GM04503 (cell line): ENCODE data around the gene DAPK2.
"Not testable (repeated sequence)": the region's sequence is repeated elsewhere in the genome, so short reads cannot be mapped to it uniquely, and the experiment has no call there.

Experiments used
- DNase-seq: peaks from one replicate; pipeline ENCODE4 v3.0.0-alpha.2; 2012; ENCODE audit warnings: low read depth

DAPK2 gene

GRCh38 chr15:63915209-63915872 lies 130.9 kb downstream of the DAPK2 start:
- no peak for DNase-seq

GRCh38 chr15:63913786-63914315 lies 132.4 kb downstream of the DAPK2 start:
- DNase-seq: no peak

- DNase-seq: no peak
These were observed 132.9 kb downstream of the DAPK2 start for GRCh38 chr15:63913336-63913735.

- DNase-seq: no peak
These were observed 134.1 kb downstream of the DAPK2 start for GRCh38 chr15:63912061-63912615.

- DNase-seq: no peak
These were observed 135.1 kb downstream of the DAPK2 start for GRCh38 chr15:63911160-63911559.

- peak; percentile 64 for DNase-seq
These were observed 136.4 kb downstream of the DAPK2 start for GRCh38 chr15:63909819-63910437.

DNA sequence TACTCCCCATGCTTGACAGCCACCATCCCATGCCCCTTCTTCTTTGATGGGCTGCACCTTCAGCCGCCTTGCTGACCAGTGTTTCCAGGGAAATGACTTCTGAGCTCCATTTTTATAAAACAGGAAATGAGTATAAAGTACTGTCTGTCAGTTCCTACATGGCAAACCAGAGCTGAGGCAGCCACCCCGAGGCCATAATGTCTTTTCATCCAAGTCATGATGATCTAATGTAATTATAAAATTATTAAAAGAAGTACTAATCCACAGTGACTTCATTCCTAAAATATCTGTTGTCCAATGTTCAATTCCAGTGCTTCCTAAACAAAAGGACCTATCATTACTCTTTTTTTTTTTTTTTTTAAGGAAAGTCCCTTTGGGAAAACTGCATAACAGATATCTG lies 137.3 kb downstream of the DAPK2 start:
- DNase-seq: no peak

DNA sequence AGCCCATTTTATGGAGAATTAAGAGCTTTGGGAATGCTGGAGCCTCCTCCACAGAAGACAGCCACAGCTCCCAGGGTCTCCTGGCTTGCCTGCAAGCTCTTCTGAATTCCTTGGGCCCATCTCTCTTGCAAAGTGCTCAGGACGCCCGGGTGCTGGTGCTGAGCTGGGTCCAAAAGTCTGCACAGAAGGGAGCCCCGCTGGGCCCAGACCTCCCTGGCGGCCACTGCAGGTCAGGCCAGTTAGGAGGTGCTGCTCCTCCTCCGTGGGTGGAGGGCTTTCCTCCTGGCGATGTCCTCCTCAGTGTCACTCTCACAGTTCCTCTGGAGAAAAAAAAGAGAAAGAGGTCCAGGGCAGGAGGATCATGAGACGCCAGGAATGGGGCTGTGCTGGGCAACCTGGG lies 138.0 kb downstream of the DAPK2 start:
- no peak for DNase-seq

DNA sequence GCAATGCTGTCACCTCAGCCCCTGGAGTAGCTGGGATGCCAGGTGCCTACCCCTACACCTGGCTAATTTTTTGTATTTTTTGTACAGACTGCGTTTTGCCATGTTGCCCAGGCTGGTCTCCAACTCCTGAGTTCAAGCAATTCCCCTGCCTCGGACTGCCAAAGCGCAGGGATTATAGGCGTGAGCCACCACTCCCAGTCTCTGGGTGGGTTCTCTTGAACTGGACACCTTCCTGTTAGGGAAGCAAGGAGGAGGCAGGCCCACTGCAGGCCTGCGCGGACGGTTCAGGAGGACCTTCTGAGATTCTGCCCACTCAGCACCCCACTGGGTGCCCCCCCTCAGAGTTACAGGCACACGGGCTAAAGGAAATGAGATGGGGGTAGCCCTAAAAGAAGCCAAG lies 138.8 kb downstream of the DAPK2 start:
- no peak for DNase-seq

GRCh38 chr15:63906266-63906584 lies 140.1 kb downstream of the DAPK2 start:
- DNase-seq: no peak

DNA sequence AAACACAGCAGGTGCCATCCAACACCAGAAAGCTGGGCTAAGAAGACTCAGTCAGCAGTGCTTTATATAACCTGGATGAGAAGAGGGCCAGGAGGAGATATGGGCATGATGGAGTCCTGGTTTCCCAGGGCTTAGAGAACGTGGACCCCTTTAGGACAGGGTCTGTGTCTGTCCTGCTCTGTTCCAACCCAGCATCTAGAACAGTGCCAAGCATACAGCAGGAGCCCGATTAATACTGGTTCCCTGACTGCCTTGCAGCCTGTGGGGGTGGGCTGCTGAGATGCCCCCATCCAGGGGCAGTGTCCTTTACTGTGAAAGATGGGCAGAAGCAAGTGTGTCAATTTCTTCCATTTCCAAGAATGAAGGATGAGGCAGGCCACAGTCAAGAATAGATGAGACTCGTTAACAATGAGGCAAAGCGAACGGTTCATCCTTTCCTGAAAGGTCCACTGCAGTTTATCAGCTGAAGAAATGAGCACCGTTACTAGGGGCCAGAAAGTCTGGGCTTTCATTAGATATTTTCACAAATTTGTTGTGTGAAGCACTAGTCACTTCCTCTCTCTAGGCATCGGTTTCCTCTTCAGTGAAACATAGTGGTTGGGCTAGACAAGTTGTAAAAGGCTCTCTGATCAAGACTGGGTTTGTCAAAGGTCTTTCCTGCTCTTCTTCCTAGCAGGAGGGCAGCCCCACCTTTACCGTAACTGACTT lies 140.6 kb downstream of the DAPK2 start:
- DNase-seq: no peak

- DNase-seq: no peak
These were observed 141.2 kb downstream of the DAPK2 start for GRCh38 chr15:63905131-63905530.

DNA sequence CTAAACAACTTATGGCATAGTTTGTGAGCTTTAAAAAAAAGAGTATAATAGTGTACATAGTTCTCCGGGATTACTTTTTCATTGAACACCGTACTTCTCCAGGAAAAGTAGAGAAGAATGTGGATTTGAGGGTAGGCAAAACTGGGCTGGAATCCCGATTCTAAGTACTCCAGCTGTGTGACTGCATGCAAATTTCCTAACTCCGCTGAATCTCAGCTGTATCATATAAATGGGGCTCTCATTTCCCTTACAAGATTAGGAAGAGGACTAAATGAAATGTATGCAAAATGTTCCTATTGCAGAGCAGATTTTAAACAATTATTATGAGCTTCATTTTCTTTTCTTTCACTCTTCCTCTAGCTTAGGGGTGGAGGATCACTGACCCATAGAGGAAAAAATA lies 142.2 kb downstream of the DAPK2 start:
- no peak for DNase-seq

DNA sequence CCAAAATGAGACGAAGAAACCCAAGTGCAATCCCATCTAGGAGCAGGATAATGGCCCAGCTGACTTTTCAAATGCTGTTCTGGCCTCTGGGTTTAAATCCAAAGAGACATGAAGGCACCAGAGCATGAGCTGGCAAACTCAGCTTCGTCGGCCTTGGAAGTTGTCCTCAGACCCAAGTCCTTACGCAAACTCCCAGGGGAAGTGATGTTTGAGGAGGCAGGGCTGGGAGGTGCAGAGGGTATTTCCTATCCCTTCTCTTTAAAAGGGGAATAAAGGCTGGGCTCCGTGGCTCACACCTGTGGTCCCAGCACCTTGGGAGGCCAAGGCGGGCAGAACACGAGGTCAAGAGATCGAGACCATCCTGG lies 143.6 kb downstream of the DAPK2 start:
- no peak for DNase-seq

DNA sequence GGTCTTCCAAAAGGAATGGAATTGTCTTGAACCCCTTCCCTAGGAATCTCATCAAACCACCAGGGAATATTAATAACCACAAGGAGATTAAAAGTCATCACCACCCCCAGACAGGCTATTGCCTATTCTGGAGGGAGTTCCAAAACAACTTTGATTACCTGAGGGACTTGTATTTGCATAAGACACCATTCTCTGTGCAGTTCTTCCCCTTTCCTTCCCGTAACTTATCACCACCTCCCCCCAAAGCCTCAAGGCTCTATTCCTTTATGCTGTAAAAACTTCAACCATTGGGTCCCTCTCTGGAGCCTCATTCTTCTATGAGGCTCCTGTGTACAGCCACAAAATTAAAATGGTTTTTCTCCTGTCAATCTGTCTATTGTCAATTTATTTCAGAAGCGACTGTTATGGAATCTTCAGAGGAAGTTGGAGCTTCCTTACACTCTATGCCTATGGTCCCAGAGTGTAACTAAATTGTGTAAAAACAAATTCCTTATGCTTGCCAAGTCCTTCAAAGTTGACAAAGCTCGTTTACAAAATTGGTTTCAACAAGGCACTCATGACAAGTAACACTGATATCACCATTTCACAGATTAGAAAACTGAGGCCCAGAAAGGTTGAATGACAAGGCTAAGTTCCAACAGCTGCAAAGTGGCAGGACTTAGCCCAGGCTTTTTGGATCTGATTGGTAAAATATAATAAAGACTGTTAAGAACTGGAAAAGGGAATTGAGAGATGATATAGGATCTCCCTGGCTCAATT lies 144.2 kb downstream of the DAPK2 start:
- no peak for DNase-seq

DNA sequence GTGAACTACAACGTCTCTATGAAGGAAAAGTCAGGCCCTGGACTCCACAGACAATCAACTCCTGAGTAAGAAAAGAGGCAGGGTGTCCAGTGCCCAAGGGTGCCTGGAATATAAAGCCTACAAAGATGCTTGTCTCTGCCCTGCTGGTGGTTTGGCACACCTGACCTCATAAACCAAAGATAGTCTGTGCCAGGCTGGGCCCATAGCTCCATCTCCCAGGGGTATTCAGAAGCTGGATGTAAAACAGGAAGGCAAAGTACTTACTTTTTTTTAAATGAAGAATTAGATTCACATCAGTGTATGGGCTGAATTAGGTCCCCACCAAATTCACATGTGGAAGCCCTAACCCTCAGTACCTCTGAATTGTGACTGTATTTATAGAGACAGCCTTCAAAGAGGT lies 146.0 kb downstream of the DAPK2 start:
- no peak for DNase-seq

GRCh38 chr15:63899606-63900005 lies 146.7 kb downstream of the DAPK2 start:
- DNase-seq: not testable (repeated sequence)

DNA sequence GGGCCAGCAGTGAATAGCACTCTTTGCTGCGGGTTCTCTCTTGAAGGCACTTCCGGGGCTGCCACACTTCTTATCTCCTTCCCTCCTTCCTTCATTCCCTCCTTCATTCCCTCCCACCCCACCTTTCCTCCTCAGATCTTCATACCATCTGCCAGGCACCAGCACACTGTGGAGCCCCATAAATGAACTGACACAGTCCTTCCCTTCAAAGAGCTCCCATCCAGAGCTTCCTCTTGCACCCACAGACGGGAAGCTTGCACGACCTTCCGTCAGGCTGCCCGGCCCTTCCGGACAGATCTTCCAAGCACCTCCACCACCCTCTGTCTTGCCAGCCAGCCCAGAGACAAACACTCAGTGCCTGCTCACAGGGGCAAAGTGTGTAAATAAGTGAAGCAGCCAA lies 147.1 kb downstream of the DAPK2 start:
- DNase-seq: no peak

DNA sequence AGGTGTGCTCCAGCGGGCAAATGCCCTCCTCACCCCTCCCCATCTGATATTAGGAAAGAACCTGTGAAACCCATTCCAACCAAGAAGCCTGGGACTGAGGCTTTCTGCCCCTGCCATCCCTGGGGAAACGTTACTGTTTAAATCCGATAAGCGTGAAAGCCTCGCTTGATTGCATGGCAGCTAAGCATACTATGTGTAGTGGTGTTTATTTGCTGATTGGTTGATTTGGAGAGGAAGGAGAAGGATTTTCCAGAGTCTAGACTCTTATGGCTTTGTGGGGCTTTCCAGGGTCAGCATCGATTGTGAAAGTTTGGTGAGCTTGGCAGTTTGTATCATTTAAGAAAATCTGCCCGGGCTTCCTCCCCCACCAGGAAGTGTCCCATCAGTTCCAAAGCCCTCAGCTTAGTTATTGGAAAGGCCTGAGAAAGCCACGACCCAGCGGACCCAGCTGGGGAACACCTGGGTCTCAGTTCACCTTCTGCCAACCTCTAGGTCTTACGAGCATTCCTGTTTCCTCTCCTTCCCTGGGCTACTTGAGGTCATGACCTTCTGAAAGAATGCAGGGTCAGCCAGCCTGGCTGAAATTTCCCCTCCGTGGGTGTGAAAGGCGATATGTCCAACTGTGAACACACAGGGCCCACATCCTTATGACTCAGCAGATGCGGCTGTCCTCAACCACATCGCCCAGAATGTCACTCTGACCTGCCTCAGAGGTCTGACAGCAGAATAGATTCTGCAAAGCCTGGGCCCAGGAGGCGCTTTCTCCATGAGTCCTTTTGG lies 149.8 kb downstream of the DAPK2 start:
- DNase-seq: no peak

DNA sequence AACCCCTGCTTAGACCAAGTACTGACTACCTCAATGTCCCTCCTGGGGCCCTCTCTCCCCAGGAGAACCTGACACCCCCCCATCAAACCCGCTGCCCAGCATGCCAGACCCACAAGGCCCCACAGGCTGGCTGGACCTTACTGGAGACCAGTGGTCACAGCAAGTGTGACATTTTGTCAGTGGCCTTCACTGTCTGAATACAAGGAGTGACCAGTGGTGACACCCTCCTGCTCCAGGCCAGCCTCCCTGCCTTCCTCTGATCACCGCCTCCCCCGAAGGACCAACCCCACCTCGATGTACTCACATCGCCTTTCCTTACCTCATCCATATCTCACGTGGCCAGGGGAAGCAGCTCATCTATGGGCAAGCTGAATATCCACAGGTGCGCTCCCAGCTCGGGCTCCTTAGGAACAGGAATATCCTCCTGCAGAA lies 150.5 kb downstream of the DAPK2 start:
- DNase-seq: no peak

GRCh38 chr15:63895194-63895593 lies 151.1 kb downstream of the DAPK2 start:
- DNase-seq: no peak

GRCh38 chr15:63894662-63894949 lies 151.7 kb downstream of the DAPK2 start:
- DNase-seq: no peak
